Activated CD8-positive, alpha-beta memory T cell treated with anti-CD3 and anti-CD28 coated beads, Interleukin-2, amount 50 U/mL, for 24 hours (primary cell): ENCODE measurements around the gene GSE1.

ENCODE experiments used
- DNase-seq: peaks from one replicate; pipeline ENCODE4 v3.0.0-alpha.2; 2020; ENCODE audit errors: extremely low read depth

Gene GSE1

DNA sequence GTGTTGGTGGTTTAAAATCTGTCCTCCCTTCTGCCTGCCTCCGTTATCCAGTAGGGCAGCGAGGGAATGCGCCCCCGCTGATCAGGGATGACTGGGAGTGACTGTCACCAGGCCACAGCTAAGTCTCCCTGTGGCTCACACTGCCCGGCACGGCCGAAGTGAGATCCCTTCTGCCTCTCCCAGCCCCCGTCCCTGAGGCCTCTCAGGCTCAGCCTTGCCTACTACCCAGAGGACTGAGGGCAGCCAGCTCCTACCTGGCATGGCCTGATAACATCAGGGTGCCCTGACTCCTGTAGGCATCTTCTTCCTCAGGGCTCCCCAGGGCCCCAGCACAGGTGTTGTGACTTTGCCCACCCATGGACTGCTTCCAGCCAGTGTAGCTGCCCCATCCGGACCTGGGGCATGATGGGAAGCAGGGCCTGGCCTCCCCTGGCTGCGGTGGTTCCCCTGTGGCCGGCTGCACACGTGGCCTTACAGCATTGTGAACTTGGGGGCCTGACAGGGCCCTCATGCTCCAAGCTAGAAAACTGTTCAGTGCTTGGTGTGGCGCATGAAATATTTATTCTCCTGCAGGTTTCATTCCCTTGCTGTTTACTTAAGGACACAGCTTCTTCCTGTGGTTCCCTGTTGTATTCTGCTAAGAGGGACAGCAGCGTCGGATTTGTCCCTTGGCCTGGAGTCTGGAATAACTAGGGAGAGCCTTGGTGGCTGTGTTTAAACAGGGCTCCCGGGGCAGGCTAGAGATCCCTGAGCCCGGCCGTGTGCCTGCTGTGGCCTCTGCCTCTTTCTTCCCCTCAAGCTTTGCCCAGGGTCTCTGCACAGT is 45.6 kb downstream of the GSE1 start:
- DNase-seq, result no peak

DNA sequence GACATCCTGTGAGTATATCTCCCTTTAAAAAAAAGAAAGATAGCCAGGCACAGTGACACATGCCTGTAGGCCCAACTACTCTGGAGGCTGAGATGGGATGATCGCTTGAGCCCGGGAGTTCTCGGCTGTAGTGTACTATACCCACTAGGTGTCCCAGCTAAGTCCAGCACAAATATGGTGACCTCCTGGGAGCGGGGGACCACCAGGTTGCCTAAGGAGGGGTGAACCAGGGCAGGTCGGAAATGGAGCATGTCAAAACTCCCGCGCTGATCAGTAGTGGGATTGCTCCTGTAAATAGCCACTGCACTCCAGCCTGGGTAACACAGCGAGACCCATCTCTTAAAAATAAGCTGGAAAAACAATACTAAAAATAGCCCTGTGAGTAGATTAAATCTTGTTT is 46.2 kb downstream of the GSE1 start:
- DNase-seq, result no peak

DNA sequence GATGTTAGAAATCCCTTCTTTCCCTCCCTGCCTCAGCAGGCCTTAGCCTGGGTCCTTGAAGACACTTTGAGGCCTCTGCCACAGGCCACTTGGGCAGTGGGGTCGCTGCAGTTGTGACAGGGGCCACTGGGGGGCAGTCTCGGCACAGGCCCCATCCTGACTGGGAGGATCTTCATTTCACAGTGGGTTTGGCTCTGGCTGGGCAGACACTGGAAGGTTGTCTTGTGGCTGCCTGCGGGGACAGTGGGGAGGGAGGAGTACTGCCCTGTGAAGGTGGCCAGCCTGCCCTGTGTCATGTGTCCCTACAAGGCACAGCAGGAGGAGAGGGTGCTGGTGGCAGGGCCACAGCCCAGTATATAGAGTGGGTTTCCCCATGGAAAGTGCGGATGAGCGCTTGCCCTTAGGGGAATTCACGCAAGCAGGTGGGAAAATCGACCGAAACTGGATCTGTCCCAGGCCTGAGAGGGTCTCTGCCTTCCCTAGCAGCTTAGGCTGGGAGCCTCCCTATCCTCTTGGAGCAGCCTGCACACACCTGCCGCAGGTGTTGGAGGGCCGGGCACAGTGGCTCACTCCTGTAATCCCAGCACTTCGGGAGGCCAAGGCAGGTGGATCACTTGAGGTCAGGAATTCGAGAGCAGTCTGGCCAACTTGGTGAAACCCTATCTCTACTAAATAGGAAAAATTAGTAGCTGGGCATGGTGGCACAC is 46.8 kb downstream of the GSE1 start:
- peak; percentile 9 for DNase-seq

DNA sequence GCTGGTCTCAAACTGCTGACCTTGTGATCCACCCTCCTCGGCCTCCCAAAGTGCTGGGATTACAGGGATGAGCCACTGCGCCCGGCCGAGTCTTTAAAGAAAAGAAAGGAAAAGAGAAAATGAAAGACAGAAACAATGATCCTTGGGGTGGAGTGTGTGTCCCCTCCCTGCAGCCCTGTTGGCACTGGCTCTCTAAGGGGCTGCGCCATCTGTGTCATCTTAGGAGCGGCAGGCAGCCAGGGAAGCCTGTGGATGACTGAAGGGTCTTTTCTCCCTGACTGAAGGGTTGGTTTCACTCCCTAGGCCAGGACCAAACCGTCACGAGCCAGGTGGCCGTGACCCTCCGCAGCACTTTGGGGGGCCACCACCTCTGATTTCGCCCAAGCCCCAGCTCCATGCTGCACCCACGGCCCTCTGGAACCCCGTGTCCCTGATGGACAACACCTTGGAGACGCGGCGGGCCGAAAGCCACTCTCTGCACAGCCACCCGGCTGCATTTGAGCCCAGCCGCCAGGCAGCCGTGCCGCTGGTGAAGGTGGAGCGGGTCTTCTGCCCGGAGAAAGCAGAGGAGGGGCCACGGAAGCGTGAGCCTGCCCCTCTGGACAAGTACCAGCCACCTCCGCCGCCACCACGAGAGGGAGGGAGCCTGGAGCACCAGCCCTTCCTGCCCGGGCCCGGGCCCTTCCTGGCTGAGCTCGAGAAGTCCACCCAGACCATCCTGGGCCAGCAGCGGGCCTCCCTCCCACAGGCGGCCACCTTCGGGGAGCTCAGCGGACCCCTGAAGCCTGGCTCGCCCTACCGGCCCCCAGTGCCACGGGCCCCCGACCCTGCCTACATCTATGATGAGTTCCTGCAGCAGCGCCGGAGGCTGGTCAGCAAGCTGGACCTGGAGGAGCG is 48.0 kb downstream of the GSE1 start:
- DNase-seq, result no peak

DNA sequence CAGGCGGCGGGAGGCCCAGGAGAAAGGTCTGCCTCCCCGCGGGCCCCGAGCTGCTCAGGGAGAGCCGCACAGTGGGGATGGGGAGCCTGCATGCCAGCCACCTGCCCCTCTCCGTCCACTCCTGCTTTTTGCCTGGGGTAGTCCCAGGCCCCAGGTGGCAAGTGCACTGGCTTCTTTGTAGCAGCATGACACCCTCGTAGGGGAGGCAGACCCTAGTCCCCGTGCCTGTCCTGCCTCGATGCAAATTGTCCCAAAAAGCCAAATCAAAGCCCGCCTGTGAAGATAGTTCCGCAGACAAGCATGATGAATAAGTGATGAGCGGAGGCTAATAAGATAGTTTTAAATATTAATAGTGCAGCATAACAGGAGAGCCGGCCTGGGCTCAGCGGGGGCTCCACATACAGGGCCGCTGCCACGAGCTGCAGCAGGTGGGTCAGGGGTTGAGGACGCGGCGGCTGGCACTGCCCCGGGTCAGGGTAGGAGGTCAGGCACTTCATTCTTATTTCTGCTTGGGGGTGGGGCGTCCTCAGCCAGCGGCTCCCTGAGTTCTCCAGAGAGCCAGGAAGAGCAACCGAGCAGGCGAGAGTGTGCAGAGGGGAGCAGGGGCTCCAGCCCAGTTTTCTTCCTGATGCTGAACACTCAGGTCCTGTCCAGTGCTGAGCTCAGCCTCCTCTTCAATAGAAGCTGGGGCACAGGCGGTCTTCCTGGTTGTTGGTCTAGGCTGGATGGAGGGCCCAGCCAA is 48.8 kb downstream of the GSE1 start:
- no peak for DNase-seq

DNA sequence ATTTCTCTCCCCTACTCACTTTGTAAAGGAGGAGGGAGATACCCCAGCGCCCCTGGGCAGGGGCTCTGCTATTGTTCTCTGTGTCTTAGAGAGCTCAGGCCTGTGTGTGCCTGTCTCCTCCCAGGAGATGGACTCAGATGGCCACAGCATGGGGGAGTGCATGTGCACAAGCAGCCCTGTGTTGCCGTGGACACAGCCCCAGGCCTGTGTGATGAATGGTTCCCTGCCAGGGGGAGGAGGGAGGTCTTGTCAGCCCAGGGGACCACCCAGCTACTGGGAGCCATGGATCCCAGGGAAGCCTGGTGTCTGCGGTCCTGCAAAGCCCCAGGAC is 49.3 kb downstream of the GSE1 start:
- no peak for DNase-seq

DNA sequence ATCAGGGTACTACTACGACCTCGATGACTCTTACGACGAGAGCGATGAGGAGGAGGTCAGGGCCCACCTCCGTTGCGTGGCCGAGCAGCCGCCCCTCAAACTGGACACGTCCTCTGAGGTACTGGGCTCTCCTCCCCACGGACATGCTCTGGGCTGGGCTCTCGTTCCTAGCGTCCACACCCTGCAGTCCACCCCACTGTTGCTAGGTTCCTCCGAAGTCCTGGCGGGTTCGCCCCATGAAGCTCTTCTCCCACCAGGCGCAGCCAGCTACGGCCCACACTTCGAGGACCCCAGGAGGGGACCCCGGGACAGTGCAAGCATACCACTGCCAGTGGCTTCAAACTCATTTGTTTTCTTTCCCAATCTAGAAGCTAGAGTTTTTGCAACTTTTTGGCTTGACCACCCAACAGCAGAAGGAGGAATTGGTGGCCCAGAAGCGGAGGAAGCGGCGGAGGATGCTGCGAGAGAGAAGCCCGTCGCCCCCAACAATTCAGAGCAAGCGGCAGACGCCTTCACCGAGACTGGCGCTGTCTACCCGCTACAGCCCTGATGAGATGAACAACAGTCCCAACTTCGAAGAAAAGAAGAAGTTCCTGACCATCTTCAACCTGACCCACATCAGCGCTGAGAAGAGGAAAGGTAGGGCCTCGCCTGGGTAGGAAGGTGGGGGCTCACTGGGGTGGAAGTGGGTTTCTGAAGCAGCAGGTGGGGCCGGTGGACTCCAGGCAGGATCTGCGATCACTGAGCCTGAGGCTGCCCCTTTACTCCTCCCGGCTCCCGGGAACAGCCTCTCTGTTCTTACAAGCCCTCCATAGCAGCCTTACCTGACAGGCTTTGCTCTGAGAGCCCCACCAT is 50.1 kb downstream of the GSE1 start:
- DNase-seq, result no peak

DNA sequence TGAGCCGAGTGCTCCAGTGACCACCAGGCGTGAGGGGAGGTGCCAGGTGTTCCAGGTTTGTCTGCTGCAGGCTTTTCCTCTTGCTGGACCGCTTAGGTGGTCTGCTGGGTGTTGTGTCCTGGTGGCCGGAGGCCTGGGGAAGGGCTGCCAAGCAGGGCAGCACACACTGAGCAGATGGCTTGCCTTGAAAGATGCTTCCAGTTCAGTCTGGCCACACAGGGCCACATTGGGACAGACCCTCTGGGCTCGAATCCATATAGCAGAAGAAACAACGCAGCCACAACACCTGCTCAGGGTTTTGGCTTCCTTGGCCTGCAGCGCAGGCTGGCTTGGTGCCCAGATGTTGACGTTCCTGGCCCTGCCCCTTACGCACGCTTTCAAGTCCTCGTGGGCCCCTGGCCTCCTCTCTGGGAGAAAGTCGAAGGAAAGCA is 50.8 kb downstream of the GSE1 start:
- DNase-seq, result no peak

DNA sequence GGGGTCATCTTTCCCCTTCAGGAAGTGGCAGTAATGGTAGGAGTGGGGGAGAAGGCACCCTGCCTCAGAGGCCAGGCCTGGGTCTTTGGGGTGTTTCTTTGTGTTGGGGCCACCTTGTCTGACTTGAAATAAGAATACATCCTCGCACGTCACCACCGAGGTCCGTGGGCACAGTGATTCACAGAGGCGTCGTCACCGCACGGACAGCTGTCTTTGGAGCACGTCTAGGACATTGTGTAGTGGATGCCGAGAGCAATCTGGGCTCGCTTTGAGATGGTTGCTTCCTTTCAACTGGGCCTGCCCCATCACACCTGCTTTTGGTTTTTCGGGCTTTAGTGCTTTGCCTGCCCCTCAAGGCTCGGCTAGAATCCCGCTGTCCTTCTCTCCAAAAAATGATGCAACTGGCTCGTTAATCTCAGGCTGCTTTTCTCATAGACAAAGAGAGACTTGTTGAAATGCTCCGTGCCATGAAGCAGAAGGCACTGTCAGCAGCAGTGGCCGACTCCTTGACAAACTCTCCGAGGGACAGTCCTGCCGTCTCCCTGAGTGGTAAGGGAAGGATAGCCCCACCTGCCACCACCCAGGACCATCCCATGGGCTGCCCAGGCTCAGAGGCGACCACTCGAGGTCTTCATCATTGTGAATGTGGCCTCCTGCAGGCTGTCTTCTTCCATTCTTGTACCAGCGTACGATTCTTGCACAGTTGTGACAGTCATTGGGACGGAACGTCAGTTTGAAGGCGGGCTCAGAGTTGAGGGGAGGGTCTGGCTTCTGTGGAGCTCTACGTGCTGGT is 51.7 kb downstream of the GSE1 start:
- DNase-seq, result no peak

DNA sequence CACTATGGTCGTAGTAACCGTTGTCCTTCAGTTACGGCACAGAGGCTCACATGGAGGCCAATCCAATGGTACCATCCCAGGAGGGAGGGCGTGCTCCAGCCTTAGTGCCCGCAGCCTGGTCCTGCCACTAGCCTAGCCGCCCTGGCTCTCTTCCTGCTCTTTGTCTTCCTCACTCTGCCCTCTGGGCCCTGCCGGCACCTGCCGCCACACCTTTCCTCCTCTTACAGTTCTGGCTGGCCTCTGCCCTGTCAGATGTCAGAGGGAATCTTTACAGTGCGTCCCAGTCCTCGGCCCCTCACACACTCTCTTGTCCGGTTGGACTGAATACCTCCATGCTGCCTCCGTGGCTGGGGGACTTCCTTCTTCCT is 52.2 kb downstream of the GSE1 start:
- DNase-seq, result no peak

DNA sequence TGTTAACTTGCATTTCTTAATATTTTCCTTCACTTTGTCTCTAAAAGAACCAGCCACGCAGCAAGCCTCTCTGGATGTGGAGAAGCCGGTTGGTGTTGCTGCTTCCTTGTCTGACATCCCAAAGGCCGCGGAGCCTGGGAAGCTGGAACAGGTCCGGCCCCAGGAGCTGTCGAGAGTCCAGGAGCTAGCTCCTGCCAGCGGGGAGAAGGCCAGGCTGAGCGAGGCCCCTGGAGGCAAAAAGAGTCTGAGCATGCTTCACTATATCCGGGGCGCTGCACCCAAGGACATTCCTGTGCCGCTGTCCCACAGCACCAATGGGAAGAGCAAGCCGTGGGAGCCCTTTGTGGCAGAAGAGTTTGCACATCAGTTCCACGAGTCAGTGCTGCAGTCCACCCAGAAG is 52.8 kb downstream of the GSE1 start:
- DNase-seq, result no peak

DNA sequence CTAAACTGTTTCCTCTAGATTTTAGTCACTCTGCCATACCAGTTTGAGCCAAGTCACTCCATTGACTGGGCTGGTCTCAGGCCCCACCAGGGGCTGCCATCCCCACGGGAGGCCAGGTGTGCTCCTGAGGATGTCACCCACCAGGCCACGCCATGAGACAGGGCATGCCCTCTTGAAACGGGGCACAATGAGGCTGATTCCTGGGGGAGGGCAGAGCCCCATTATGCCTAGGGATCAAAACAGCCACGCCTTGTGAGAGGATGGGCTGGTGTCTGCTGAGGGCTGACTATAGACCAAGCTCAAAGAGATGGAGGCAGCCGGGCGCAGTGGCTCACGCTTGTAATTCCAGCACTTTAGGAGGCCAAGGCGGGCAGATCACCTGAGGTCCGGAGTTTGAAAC is 54.1 kb downstream of the GSE1 start:
- DNase-seq, result no peak

DNA sequence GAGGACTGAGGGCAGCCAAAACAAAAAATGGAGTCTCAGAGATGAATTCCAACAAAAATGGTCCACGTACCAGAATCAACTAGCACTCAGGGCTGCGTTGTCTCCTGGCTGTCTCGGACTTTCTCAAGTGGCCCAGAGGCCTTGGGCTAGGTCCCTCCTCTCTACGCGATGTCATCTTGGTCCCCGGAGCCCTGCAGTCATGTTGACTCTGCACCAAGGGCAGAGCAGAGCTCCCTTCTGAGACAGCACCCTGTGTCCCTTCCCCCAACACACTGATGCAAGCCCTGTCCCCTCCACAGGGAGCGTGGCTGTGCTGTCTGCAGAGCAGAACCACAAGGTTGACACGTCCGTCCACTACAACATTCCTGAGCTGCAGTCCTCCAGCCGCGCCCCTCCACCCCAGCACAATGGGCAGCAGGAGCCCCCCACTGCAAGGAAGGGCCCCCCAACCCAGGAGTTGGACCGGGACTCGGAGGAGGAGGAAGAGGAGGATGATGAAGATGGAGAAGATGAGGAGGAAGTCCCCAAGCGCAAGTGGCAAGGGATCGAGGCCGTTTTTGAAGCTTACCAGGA is 54.8 kb downstream of the GSE1 start:
- no peak for DNase-seq

DNA sequence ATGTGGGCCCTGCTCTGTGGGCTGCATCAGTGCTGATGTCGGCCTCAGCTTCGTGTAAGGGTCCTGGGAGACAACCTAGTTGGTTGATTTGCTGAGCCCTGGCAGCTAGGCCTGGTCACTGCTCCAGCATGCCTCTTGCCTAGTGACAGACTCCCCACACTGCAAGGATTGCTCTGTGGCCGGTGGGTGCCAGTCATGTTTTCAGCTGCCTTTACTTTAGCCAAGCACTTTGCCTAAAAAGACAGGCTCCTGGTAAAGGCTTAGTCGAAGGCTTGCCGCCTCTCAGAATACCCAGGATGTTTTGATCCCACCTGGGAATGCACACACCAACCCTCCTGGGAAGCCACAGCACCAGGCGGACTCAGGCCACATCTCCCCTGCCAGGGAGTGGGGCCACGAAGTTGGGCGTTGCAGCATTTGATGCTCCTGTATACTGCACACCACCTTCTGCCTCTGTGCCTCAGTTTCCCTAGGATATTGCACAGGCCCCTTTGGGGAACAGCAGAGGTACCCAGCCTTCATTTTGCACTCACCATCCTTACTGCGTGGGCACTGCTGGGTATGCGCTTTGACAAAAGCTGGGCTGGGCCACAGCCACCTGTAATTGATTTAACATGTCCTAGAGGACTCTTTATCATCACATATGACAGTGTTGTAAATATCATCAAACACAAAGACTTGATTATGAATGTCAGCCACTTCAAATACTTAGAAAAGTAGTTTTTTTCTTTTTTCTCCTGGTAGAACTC is 55.7 kb downstream of the GSE1 start:
- no peak for DNase-seq

DNA sequence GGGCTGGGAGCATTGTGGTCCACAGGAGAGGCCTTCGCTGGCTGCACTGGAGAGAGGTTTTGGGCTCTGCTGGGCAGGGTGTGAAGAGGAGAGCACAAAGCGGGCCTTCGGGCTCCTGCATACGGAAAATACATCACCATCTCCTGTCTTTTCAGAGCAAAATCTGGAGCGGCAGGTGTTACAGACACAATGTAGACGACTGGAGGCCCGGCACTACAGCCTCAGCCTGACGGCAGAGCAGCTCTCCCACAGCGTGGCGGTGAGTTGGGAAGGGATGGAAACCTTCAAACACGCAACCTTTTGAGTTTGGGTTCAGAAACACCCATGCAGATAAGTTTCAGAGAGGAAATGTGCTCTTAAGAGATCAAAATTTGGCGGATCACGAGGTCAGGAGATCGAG is 57.7 kb downstream of the GSE1 start:
- no peak for DNase-seq

DNA sequence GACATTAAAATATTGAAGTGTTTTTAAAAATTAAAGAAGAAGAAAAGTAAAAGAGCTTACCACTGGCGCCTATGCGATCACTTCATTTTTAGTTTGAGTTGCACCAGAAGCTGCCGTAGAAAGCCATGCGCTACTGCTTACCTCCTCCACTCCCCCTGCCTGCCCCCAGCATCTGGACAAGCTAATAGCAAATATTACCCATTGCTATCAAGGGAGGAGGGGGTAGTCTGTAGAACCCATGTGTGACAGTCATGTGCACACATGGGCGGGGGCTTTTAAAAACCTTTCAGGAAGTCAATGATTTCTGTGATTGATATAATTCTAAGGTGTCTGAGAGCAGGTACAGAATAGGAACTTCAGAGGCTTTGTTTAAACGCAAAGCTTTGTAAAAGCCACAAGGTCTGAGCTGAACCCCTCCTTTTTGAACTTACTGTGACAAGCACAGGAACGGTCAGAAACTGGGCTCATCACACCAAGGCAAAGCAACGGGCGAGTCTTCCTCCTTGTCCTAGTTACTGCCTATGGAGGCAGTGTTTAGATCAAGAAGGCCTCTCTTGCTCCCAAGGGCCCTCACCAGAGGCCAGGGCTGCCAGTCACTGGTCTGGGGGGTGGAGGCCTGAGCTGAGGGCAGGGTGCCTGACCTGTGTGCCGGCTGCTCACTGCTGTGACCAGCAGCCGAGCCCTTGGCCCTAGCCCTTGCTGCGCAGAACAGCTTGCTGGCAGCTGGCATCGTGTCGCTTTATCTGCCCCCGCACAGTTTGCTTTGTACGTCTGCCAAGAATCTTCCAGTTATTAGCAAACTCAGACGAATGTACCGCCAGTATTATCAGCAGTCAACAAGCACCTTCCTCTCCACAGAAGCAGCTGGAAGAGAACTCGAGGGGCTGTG is 60.7 kb downstream of the GSE1 start:
- no peak for DNase-seq

DNA sequence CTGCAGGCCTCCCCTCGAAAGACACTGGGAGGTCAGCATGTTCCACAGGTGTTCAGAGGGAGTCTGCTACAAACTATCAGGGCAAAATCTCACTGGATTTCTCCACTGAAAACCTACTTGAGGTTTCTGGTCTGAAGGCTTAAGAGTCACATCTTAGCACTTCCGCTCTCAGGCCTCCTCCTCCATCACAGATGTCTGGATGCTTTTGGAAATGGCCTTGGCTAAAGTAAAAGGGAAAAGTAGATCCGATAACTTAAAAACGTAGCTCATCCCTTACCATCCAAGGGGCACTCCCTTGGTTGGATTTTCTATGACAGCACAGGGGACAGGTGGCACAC is 61.3 kb downstream of the GSE1 start:
- DNase-seq, result no peak

DNA sequence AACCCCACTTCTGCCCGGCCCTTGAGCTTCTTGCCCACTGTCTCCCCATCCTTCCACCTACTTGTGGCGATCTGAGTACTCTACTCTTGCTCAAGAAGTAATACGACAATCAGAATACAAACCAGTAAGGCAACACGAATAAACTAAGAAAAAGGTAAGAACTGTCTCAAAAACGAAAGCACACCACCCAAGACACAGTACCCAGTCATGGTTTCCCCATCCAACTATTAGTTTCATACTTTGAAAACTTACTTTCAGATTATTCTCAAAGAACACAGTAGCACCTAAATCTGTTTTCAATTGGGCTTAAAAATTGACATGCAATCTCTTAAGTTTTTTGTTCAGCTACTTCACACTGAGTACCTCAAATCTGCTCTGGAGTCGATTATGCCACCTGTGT is 61.7 kb downstream of the GSE1 start:
- DNase-seq, result no peak
